ENCODE measurements around the gene CUX1.
"Not testable (repeated sequence)": the region's sequence is repeated elsewhere in the genome, so short reads cannot be mapped to it uniquely, and the experiment has no call there.

Gene CUX1

GRCh38 chr7:101826081-101826835 is 8.8 kb downstream of the CUX1 start:
- DNase-seq (ENCODE audit: low read depth in 2 of 2), result no peak

DNA sequence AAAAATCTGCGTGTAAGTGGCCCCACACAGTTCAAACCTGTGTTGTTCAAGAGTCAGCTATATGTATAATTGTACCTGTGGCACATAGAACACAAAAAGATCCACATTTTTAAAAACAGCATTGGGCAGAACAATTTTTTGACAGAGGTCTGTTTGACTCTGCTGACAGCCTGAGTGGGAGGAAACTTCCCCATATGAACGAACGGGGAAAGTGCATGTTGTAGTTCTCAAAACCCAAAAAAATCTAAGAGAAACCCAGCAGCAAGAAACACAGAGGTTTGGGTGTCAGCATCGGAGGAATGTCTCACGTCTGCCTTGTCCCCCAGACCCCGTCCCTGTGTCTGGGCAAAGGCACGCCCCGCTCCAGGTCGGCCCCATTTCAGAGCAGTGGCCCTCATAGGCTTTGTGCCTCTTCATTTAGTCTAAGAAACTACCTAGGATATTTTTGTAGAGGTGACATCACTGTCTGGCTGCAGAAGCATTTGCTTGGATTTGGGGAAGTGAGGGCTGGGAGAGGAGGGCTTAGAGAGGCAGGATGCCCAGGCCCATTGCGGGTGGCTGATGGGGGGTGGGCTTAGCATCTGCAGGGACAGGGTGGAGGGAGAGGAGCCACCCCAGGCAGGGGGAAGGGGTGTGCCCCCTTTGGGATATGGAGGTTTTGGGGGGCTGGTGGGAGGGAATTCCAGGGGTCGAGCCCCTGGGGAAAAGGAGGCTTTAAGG is 11.0 kb downstream of the CUX1 start:
- DNase-seq (ENCODE audit: low read depth in 2 of 2), result no peak

GRCh38 chr7:101829374-101829773 is 11.9 kb downstream of the CUX1 start:
- no peak for DNase-seq (ENCODE audit: low read depth in 2 of 2)

DNA sequence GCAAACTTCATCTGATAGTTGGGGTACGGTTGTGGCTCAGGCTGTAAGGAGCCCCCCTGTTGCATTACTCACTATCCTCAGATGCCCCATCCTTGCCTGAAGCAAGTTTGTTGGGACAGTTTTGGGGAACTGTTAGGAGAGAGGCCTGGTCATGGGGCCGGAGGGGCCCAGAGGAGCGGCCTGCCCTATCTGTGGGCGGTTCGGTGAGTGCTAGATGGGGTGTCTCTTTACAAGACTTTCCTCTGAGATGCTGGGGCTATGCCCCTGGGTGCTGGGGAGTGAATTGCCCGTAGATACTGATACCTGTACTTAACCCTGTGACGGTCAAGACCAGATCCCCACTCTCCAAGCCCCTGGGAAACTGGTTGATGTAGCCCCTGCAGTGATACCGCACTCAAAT is 12.4 kb downstream of the CUX1 start:
- no peak for DNase-seq (ENCODE audit: low read depth in 2 of 2)

GRCh38 chr7:101831396-101831795 is 14.0 kb downstream of the CUX1 start:
- not testable (repeated sequence) for DNase-seq (ENCODE audit: low read depth in 2 of 2)

DNA sequence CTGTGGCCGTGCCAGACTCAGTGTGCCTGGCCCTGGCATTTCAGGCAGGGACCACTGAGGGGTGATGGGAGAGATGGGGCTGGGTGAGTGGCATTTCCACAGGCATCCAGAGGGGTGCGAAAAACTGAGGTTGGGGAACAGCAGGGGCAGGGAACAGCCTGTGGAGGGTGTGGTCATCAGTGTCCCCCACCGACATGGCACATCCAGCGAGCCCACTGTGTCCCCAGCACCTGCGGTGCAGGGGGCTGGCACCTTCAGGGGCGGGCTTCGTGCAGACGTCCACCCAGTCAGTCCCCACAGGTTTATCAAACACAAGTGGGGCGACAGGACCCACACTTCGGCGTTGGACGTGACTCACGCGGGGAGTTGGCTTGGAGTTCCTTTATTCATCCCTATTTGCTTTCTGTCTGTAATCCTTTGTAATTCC is 14.8 kb downstream of the CUX1 start:
- DNase-seq (ENCODE audit: low read depth in 2 of 2), result no peak

DNA sequence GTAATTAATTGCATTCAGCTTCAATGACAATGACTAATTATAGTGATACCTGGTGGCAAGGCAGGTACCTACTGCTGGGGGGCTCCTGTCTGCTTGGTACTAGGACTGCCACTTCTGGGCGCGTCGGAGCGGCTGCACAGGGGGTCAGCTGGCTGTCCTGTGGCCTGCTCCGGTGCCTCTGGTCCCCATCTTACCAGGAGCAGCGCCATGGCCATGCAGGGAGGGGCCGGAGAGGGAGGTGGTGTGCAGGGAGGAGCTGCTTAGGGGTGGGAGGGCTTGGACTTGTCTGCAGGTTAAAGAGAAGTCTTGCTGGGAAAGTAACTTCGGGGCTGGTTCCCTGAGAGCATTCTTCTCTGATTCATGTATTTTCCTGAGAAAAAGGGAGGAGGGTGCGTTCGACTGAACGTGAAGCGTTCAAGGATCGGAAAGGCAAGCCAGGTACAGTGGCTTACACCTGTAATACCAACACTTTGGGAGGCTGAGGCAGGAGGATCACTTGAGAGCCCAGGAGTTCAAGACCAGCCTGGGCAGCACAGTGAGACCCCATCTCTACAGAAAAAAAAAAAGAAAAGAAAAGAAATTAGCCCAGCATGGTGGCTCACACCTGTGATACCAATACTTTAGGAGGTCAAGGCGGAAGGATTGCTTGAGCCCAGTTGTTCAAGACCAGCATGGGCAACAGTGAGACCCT is 15.4 kb downstream of the CUX1 start:
- DNase-seq (ENCODE audit: low read depth in 2 of 2), result no peak

- DNase-seq (ENCODE audit: low read depth in 2 of 2), result no peak
These were observed 16.4 kb downstream of the CUX1 start for GRCh38 chr7:101833799-101834198.

GRCh38 chr7:101835136-101835535 is 17.7 kb downstream of the CUX1 start:
- no peak for DNase-seq (ENCODE audit: low read depth in 2 of 2)

DNA sequence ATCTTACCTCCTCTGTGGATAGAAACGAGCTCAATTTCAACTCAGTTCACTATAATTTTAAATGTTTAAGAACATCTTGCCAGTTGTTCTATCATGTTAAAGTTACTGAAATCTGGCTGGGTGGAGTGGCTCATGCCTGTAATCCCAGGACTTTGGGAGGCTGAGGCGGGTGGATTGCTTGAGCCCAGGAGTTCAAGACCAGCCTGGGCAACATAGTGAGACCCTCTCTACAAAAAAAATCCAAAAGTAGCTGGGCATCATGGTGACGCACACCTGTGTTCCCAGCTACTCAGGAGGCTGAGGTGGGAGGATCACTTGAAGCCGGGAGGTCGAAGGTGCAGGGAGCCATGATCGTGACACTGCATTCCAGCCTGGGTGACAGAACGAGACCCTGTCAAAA is 20.0 kb downstream of the CUX1 start:
- not testable (repeated sequence) for DNase-seq (ENCODE audit: low read depth in 2 of 2)

DNA sequence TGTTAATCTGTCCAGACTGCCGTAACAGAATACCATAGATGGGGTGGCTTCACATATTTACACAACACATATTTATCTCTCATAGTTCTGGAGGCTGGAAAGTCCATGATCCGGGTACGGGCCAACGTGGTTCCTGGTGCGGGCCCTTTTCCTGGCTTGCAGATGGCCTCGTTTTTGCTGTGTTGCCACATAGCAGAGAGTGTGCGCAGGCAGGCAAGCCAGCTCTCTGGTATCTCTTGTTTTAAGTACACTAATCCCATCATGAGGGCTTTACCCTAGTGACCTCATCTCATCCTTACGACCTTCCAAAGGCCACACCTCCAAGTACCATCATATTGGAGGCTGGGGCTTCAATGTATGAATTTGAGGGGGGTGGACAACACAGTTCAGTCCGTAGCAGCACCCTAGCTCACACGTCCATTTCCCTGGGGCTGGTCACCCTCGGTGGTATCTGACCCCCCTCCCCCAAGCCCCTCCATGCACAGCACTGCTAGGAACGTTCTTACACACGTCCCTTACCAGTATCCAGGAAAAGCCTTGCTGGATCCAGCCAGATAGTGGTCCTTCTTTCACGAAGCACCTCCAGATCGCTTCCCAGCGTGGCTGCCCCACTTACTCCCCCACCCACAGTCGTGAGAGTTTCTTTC is 21.5 kb downstream of the CUX1 start:
- no peak for DNase-seq (ENCODE audit: low read depth in 2 of 2)

GRCh38 chr7:101841328-101841727 is 23.9 kb downstream of the CUX1 start:
- DNase-seq (ENCODE audit: low read depth in 2 of 2), result no peak

- no peak for DNase-seq (ENCODE audit: low read depth in 2 of 2)
These were observed 26.2 kb downstream of the CUX1 start for GRCh38 chr7:101843293-101844271.

- no peak for DNase-seq (ENCODE audit: low read depth in 2 of 2)
These were observed 28.5 kb downstream of the CUX1 start for GRCh38 chr7:101845974-101846373.

- no peak for DNase-seq (ENCODE audit: low read depth in 2 of 2)
These were observed 29.5 kb downstream of the CUX1 start for GRCh38 chr7:101846800-101847538.

DNA sequence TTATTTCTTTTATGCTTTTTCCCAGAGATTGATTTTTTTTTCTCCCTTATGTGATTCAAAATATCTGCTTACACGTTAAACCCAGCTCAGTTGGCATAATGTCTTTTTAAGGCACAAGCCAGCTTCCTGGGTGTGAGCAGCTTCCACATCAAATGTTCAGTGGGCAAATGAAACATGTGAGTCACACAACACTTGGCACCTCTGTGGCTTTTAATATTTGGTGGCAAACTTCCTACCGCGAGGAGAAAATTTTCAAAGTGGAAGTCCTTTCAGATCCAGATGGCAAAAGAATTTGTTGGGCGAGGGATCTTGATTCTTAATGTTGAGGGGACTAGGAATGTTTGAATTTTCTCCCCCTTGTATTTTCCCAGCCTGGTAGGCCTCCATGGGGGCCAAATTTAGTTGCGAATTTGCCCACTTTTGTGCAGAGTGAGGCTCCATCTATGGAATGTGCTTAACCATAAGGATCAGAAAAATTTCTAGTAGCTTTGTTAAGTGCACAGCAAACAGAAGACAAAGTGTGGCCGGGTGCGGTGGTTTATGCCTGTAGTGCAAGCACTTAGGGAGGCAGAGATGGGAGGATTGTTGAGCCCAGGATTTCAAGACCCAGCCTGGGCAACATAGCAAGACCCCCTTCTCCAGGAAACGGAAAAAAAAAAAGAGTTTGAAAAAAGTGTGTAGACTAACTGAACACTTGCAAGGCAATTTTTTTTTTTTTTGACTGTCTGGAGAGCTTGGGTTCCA is 31.0 kb downstream of the CUX1 start:
- no peak for DNase-seq (ENCODE audit: low read depth in 2 of 2)

DNA sequence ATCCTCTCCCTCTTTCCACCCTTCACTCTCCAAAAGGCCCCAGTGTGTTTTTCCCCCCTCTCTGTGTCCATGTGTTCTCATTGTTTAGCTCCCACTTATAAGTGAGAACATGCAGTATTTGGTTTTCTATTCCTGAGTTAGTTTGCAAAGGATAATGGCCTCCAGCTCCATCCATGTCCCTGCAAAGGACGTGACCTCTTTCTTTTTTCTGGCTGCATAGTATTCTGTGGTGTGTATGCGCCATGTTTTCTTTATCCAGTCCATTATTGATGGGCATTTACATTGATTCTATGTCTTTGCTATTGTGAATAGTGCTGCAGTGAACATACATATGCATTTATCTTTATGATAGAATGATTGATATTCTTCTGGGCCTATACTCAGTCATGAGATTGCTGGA is 31.9 kb downstream of the CUX1 start:
- not testable (repeated sequence) for DNase-seq (ENCODE audit: low read depth in 2 of 2)

DNA sequence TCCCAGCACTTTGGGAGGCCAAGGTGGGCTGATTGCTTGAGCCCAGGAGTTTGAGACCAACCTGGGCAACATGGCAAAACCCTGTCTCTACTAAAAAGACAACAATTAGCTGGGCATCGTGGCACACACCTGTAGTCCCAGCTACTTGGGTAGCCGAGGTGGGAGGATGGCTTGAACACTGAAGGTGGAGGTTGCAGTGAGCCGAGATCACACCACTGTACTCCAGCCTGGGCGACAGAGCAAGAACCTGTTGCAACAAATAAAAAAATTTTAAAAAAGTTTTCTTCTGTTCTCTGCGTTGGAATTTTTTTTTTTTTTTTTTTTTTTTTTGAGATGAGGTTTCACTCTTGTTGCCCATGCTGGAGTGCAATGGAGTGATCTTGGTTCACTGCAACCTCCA is 34.9 kb downstream of the CUX1 start:
- DNase-seq (ENCODE audit: low read depth in 2 of 2), result not testable (repeated sequence)

GRCh38 chr7:101853684-101854083 is 36.3 kb downstream of the CUX1 start:
- no peak for DNase-seq (ENCODE audit: low read depth in 2 of 2)

Data from fibroblast of skin of left quadriceps (primary cell).